ENCODE data around the gene XPO4. TPM values are rescaled to one million over a fixed set of nuclear protein-coding genes. Genes with fewer than 3 reads are reported as not detected.

XPO4 gene
- total and polyA plus RNA-seq, 4 donors = 2.5 to 12.5 (median 7.5) TPM

- DNase-seq (ENCODE audit: low spot score) = no peak
- 94% methylated on average over 2 of the region's 2 CpGs for WGBS
- Histone ChIP-seq H3K9ac (ENCODE audit: low read depth in 1 of 2, low read length in 2 of 2) (no peak overlapping the region), H3K4me1 (ENCODE audit: control insufficient read depth in 4 of 4, insufficient read depth in 4 of 4, low read length in 3 of 4) (no peaks in the 10 kb centered on the region), H3K4me3 (ENCODE audit: low read depth in 1 of 3, low read length in 3 of 3) (no peak overlapping the region), H3K27ac (ENCODE audit: low read depth in 1 of 2, low read length in 2 of 2) (no peak overlapping the region), H3K27me3 (ENCODE audit: control insufficient read depth in 4 of 4, insufficient read depth in 4 of 4, low read length in 3 of 4) (no peaks in the 10 kb centered on the region), H3K36me3 (ENCODE audit: control insufficient read depth in 4 of 4, insufficient read depth in 3 of 4, low read depth in 1 of 4, low read length in 3 of 4) (peaks cover 1 to 21% (median 14%) of the 10 kb centered on the region in 4 donors), H3K9me3 (ENCODE audit: control insufficient read depth in 4 of 4, low read length in 3 of 4) (no peaks in the 10 kb centered on the region)
- TF ChIP-seq YY1 (IDR thresholded peaks at IDR 0.05) (no peak), CTCF (IDR thresholded peaks at IDR 0.05; ENCODE audit: low read depth, low read length, missing input control) (no peak), RAD21 (IDR thresholded peaks at IDR 0.05) (no peak), TAF1 (conservative IDR thresholded peaks at IDR 0.05) (no peak), HNF4G (IDR thresholded peaks at IDR 0.05) (no peak), FOXA2 (IDR thresholded peaks at IDR 0.05) (no peak), GABPA (IDR thresholded peaks at IDR 0.05 in 1 of 2, conservative IDR thresholded peaks at IDR 0.05 in 1 of 2) (no peak), ATF3 (IDR thresholded peaks at IDR 0.05) (no peak), ZBTB33 (IDR thresholded peaks at IDR 0.05) (no peak), SP1 (IDR thresholded peaks at IDR 0.05) (no peak), EGR1 (IDR thresholded peaks at IDR 0.05; ENCODE audit: low read depth in 2 of 2) (no peak), RXRA (IDR thresholded peaks at IDR 0.05) (no peak), REST (IDR thresholded peaks at IDR 0.05) (no peak), MAX (IDR thresholded peaks at IDR 0.05) (no peak), NR2F2 (IDR thresholded peaks at IDR 0.05) (no peak), HNF4A (conservative IDR thresholded peaks at IDR 0.05) (no peak), JUND (IDR thresholded peaks at IDR 0.05) (no peak)
These were observed 91.7 kb downstream of the XPO4 start for GRCh38 chr13:20810808-20811207.

GRCh38 chr13:20808874-20809273, 93.7 kb downstream of the XPO4 start:
- 96% methylated on average over 4 of the region's 4 CpGs for WGBS
- Histone ChIP-seq H3K27me3 (ENCODE audit: control insufficient read depth in 4 of 4, insufficient read depth in 4 of 4, low read length in 3 of 4) (no peaks in the 10 kb centered on the region), H3K36me3 (ENCODE audit: control insufficient read depth in 4 of 4, insufficient read depth in 3 of 4, low read depth in 1 of 4, low read length in 3 of 4) (peaks cover 1 to 21% (median 14%) of the 10 kb centered on the region in 4 donors), H3K4me3 (ENCODE audit: low read depth in 1 of 3, low read length in 3 of 3) (no peak overlapping the region), H3K9me3 (ENCODE audit: control insufficient read depth in 4 of 4, low read length in 3 of 4) (no peaks in the 10 kb centered on the region), H3K4me1 (ENCODE audit: control insufficient read depth in 4 of 4, insufficient read depth in 4 of 4, low read length in 3 of 4) (no peaks in the 10 kb centered on the region), H3K9ac (ENCODE audit: low read depth in 1 of 2, low read length in 2 of 2) (no peak overlapping the region), H3K27ac (ENCODE audit: low read depth in 1 of 2, low read length in 2 of 2) (no peak overlapping the region)
- DNase-seq (ENCODE audit: low spot score) = no peak
- TF ChIP-seq HNF4A (conservative IDR thresholded peaks at IDR 0.05) (no peak), CTCF (IDR thresholded peaks at IDR 0.05; ENCODE audit: low read depth, low read length, missing input control) (no peak), REST (IDR thresholded peaks at IDR 0.05) (no peak), RAD21 (IDR thresholded peaks at IDR 0.05) (no peak), HNF4G (IDR thresholded peaks at IDR 0.05) (no peak), SP1 (IDR thresholded peaks at IDR 0.05) (no peak), FOXA1 (IDR thresholded peaks at IDR 0.05) (no peak), YY1 (IDR thresholded peaks at IDR 0.05) (no peak), FOXA2 (IDR thresholded peaks at IDR 0.05) (no peak), TAF1 (conservative IDR thresholded peaks at IDR 0.05) (no peak), JUND (IDR thresholded peaks at IDR 0.05) (no peak), RXRA (IDR thresholded peaks at IDR 0.05) (no peak)
